Measurements from ENCODE around the gene ACER1. TPM values are rescaled to one million over a fixed set of nuclear protein-coding genes. Genes with fewer than 3 reads are reported as not detected.

ACER1 gene
- total and polyA plus RNA-seq, 2 of the 13 experiments (the other 11 are each of a cell fraction or from before 2014, with no cell fraction given): not detected

GRCh38 chr19:6279931-6280591 lies 53.4 kb downstream of the ACER1 start, which contains the start of gene MLLT1 (continued):
- TF ChIP-seq ZBTB37 (CRISPR knock-in tag; IDR thresholded peaks at IDR 0.05) (no peak), ZMYM2 (CRISPR knock-in tag; IDR thresholded peaks at IDR 0.05) (peak; percentile 86), SMARCC2 (IDR thresholded peaks at IDR 0.05) (no peak), JDP2 (CRISPR knock-in tag; IDR thresholded peaks at IDR 0.05; ENCODE audit: borderline replicate concordance) (no peak), ARNT (IDR thresholded peaks at IDR 0.05) (no peak), YY1 (IDR thresholded peaks at IDR 0.05; ENCODE audit: insufficient read depth, insufficient replicate concordance, low read depth, low read length) (peak; percentile 57), RFX1 (IDR thresholded peaks at IDR 0.05) (no peak), CAMTA2 (CRISPR knock-in tag; IDR thresholded peaks at IDR 0.05; ENCODE audit: borderline replicate concordance) (0 out of 2 replicates have a peak, but pooled peaks have one; percentile 69), GLI4 (CRISPR knock-in tag; IDR thresholded peaks at IDR 0.05; ENCODE audit: borderline replicate concordance) (no peak), MYC (CRISPR knock-in tag; IDR thresholded peaks at IDR 0.05; ENCODE audit: borderline replicate concordance) (peak; percentile 84; the same call in 1 of the 2 replicates), ZNF83 (CRISPR knock-in tag; IDR thresholded peaks at IDR 0.05; ENCODE audit: borderline replicate concordance) (0 out of 2 replicates have a peak, but pooled peaks have one; percentile 41)
- TF ChIP-seq, protein P1, sequence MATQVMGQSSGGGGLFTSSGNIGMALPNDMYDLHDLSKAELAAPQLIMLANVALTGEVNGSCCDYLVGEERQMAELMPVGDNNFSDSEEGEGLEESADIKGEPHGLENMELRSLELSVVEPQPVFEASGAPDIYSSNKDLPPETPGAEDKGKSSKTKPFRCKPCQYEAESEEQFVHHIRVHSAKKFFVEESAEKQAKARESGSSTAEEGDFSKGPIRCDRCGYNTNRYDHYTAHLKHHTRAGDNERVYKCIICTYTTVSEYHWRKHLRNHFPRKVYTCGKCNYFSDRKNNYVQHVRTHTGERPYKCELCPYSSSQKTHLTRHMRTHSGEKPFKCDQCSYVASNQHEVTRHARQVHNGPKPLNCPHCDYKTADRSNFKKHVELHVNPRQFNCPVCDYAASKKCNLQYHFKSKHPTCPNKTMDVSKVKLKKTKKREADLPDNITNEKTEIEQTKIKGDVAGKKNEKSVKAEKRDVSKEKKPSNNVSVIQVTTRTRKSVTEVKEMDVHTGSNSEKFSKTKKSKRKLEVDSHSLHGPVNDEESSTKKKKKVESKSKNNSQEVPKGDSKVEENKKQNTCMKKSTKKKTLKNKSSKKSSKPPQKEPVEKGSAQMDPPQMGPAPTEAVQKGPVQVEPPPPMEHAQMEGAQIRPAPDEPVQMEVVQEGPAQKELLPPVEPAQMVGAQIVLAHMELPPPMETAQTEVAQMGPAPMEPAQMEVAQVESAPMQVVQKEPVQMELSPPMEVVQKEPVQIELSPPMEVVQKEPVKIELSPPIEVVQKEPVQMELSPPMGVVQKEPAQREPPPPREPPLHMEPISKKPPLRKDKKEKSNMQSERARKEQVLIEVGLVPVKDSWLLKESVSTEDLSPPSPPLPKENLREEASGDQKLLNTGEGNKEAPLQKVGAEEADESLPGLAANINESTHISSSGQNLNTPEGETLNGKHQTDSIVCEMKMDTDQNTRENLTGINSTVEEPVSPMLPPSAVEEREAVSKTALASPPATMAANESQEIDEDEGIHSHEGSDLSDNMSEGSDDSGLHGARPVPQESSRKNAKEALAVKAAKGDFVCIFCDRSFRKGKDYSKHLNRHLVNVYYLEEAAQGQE (IDR thresholded peaks at IDR 0.05; ENCODE audit: borderline replicate concordance in 1 of 2, low read depth in 1 of 2, low read length in 2 of 2): no peak
- TF ChIP-seq, protein P2, sequence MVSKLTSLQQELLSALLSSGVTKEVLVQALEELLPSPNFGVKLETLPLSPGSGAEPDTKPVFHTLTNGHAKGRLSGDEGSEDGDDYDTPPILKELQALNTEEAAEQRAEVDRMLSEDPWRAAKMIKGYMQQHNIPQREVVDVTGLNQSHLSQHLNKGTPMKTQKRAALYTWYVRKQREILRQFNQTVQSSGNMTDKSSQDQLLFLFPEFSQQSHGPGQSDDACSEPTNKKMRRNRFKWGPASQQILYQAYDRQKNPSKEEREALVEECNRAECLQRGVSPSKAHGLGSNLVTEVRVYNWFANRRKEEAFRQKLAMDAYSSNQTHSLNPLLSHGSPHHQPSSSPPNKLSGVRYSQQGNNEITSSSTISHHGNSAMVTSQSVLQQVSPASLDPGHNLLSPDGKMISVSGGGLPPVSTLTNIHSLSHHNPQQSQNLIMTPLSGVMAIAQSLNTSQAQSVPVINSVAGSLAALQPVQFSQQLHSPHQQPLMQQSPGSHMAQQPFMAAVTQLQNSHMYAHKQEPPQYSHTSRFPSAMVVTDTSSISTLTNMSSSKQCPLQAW (CRISPR knock-in tag; IDR thresholded peaks at IDR 0.05): no peak
- TF ChIP-seq, protein P3, sequence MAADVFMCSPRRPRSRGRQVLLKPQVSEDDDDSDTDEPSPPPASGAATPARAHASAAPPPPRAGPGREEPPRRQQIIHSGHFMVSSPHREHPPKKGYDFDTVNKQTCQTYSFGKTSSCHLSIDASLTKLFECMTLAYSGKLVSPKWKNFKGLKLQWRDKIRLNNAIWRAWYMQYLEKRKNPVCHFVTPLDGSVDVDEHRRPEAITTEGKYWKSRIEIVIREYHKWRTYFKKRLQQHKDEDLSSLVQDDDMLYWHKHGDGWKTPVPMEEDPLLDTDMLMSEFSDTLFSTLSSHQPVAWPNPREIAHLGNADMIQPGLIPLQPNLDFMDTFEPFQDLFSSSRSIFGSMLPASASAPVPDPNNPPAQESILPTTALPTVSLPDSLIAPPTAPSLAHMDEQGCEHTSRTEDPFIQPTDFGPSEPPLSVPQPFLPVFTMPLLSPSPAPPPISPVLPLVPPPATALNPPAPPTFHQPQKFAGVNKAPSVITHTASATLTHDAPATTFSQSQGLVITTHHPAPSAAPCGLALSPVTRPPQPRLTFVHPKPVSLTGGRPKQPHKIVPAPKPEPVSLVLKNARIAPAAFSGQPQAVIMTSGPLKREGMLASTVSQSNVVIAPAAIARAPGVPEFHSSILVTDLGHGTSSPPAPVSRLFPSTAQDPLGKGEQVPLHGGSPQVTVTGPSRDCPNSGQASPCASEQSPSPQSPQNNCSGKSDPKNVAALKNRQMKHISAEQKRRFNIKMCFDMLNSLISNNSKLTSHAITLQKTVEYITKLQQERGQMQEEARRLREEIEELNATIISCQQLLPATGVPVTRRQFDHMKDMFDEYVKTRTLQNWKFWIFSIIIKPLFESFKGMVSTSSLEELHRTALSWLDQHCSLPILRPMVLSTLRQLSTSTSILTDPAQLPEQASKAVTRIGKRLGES (CRISPR knock-in tag; IDR thresholded peaks at IDR 0.05; ENCODE audit: borderline replicate concordance): no peak
- TF ChIP-seq, protein P4, sequence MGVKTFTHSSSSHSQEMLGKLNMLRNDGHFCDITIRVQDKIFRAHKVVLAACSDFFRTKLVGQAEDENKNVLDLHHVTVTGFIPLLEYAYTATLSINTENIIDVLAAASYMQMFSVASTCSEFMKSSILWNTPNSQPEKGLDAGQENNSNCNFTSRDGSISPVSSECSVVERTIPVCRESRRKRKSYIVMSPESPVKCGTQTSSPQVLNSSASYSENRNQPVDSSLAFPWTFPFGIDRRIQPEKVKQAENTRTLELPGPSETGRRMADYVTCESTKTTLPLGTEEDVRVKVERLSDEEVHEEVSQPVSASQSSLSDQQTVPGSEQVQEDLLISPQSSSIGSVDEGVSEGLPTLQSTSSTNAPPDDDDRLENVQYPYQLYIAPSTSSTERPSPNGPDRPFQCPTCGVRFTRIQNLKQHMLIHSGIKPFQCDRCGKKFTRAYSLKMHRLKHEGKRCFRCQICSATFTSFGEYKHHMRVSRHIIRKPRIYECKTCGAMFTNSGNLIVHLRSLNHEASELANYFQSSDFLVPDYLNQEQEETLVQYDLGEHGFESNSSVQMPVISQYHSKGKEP (CRISPR knock-in tag; IDR thresholded peaks at IDR 0.05): peak; percentile 41; the same call in 1 of the 2 replicates
